ENCODE data around the gene NR6A1.

- no peak for TF ChIP-seq CTCF (conservative IDR thresholded peaks at IDR 0.05; ENCODE audit: low read length)
- TF ChIP-seq EZH2phosphoT487 (IDR thresholded peaks at IDR 0.05; ENCODE audit: borderline replicate concordance) = no peak
Measured at GRCh38 chr9:124790801-124791505, 19.8 kb upstream of the NR6A1 start.

Measured in Loucy (cell line).